Testis (tissue), 2 donors: Measurements from ENCODE around the gene FAM136A.

ENCODE experiments used
- CTCF ChIP-seq, 3 experiments: fragments of 450-650 bp in 2 of 3; fragments of 200-600 bp in 1 of 3; sonication (generic) in 1 of 3; IDR thresholded peaks; one replicate each; pipeline ENCODE4 v1.5.1; 2016 to 2019; ENCODE audit warnings: antibody characterized with exemption in 3 of 3, mild to moderate bottlenecking in 2 of 3, moderate library complexity in 1 of 3
- POLR2A ChIP-seq: fragments of 450-650 bp; IDR thresholded peaks from one replicate; pipeline ENCODE4 v1.6.1; 2017; ENCODE audit warnings: antibody characterized with exemption, mild to moderate bottlenecking, moderate library complexity

GRCh38 chr2:70304498-70304897 lies 2.6 kb upstream of the FAM136A start:
- TF ChIP-seq CTCF (IDR thresholded peaks at IDR 0.05) (no peak), POLR2A (no peak)
